T-cell (primary cell): ENCODE results near the gene CCR7. TPM values are rescaled to one million over a fixed set of nuclear protein-coding genes. Genes with fewer than 3 reads are reported as not detected.

ENCODE experiments used
- ATAC-seq, 4 experiments: fragments of 200-7000 bp in 3 of 4; fragments of 150-1000 bp in 1 of 4; cut with Tn5 transposase; replicated peaks in 1 of 4; 1 replicate in 3 of 4; 2 replicates in 1 of 4; pipeline ENCODE4 v1.10.0; 2021; ENCODE audit warnings: moderate library complexity in 3 of 4, mild to moderate bottlenecking in 2 of 4, moderate number of reproducible peaks in 1 of 4
- CTCF ChIA-PET, 2 donors: fragments of 300-600 bp; sonication (Branson Sonifier 250); formaldehyde crosslinking; loops; one replicate each; lab custom pipeline; 2022; ENCODE audit warnings: antibody characterized with exemption in 2 of 2; lab: Charles Lee
- POLR2A ChIA-PET, 2 donors: fragments of 300-600 bp; sonication (Branson Sonifier 250); formaldehyde crosslinking; loops; one replicate each; lab custom pipeline; 2022; ENCODE audit warnings: antibody characterized with exemption in 2 of 2; lab: Charles Lee
- DNase-seq, 35 experiments: peaks; one replicate each; pipeline versions ENCODE4 v3.0.0 to v3.0.0-alpha.2; 2013 to 2023
- H3K27ac ChIP-seq: one replicate; pipeline ENCODE4 v1.5.1; 2013; ENCODE audit warnings: low read length
- H3K27me3 ChIP-seq, 2 experiments: replicated peaks in 1 of 2; 1 replicate in 1 of 2; 2 replicates in 1 of 2; pipeline versions ENCODE4 v1.6.1 to v1.7.0; 2013; ENCODE audit warnings: low read length in 1 of 2, mixed read lengths in 1 of 2; ENCODE audit not compliant: control insufficient read depth in 2 of 2, insufficient read depth in 2 of 2; ENCODE audit errors: extremely low read depth in 1 of 2
- H3K36me3 ChIP-seq, 2 donors: 1 replicate in 1 of 2; 2 replicates in 1 of 2; pipeline versions ENCODE4 v1.6.1 to v1.7.0; 2013; ENCODE audit warnings: low read length in 1 of 2; ENCODE audit not compliant: control insufficient read depth in 2 of 2, insufficient read depth in 1 of 2; ENCODE audit errors: extremely low read depth in 1 of 2
- H3K4me1 ChIP-seq, 2 experiments: 1 replicate in 1 of 2; 2 replicates in 1 of 2; pipeline versions ENCODE4 v1.6.1 to v1.7.0; 2013; ENCODE audit warnings: low read length in 2 of 2, mixed read lengths in 1 of 2; ENCODE audit not compliant: insufficient read depth in 2 of 2, control insufficient read depth in 1 of 2; ENCODE audit errors: extremely low read depth in 1 of 2
- H3K4me3 ChIP-seq, 2 donors: 1 replicate in 1 of 2; 2 replicates in 1 of 2; pipeline versions ENCODE4 v1.5.1 to v1.7.0; 2013; ENCODE audit warnings: mild to moderate bottlenecking in 2 of 2, low read length in 1 of 2, moderate library complexity in 1 of 2; ENCODE audit not compliant: control insufficient read depth in 1 of 2; ENCODE audit errors: extremely low read depth in 1 of 2
- H3K9me3 ChIP-seq: 2 replicates; pipeline ENCODE4 v1.7.0; 2013
- H3K27ac Mint-ChIP-seq, 2 donors: one replicate each; pipeline ENCODE4 v1.8.0; 2020 to 2021; ENCODE audit warnings: mild to moderate bottlenecking in 2 of 2, mixed read lengths in 2 of 2
- H3K27me3 Mint-ChIP-seq, 2 donors: one replicate each; pipeline ENCODE4 v1.8.0; 2021 to 2022; ENCODE audit warnings: mixed read lengths in 2 of 2
- H3K36me3 Mint-ChIP-seq: one replicate; pipeline ENCODE4 v1.8.0; 2021; ENCODE audit warnings: mixed read lengths
- H3K4me1 Mint-ChIP-seq, 3 donors: one replicate each; pipeline ENCODE4 v1.8.0; 2020 to 2022; ENCODE audit warnings: mixed read lengths in 3 of 3, mild to moderate bottlenecking in 1 of 3
- H3K4me3 Mint-ChIP-seq, 3 donors: one replicate each; pipeline ENCODE4 v1.8.0; 2020 to 2022; ENCODE audit warnings: mild to moderate bottlenecking in 3 of 3, mixed read lengths in 3 of 3, moderate library complexity in 3 of 3
- H3K9me3 Mint-ChIP-seq, 3 donors: one replicate each; pipeline ENCODE4 v1.8.0; 2020 to 2022; ENCODE audit warnings: mixed read lengths in 3 of 3
- WGBS: methylation state at CpG from one replicate; pipeline ENCODE4 v1.1.5; 2013; ENCODE audit warnings: missing lambda C conversion rate; ENCODE audit not compliant: insufficient coverage; 5-methylcytosine and 5-hydroxymethylcytosine counted together
- total RNA-seq, 35 experiments: library from RNA in 6 of 35; stranded (reverse) in 6 of 35; fragments of 120-200 nt in 1 of 35; gene quantifications; one replicate each; pipeline versions ENCODE4 v1.2.1 to v1.2.4 and lab custom pipeline; 2013 to 2026

CCR7 gene
- total RNA-seq, 5 donors from 2014 or later (not counting 1 experiment from before 2014, with no cell fraction given) = 173 to 438 (median 340) TPM

- Mint-ChIP-seq H3K27me3 (no peaks in the 10 kb centered on the region), H3K27ac (peak overlapping the region; percentile 88 to 90), H3K4me1 (peaks cover 98 to 99% (median 99%) of the 10 kb centered on the region in 3 donors), H3K4me3 (peak overlapping the region in 1 of 3 donors; percentile 84), H3K36me3 (peaks cover 49% of the 10 kb centered on the region), H3K9me3 (no peaks in the 10 kb centered on the region)
- Histone ChIP-seq H3K4me1 (peaks cover 49 to 93% of the 10 kb centered on the region in 2 experiments), H3K27me3 (no peaks in the 10 kb centered on the region), H3K4me3 (no peak overlapping the region), H3K36me3 (peaks cover 20 to 51% of the 10 kb centered on the region in 2 donors), H3K9me3 (no peaks in the 10 kb centered on the region), H3K27ac (peak overlapping the region; percentile 70)
- POLR2A ChIA-PET = interaction anchor here in 1 of 2 donors (1.0 kb wide), 1 partner anchor 61 kb away, joined by 4 read pairs; no protein-coding TSS in a partner anchor
- peak in 1 of 4 experiments; percentile 18 for ATAC-seq
- 85% methylated on average over 4 of the region's 12 CpGs for WGBS
- DNase-seq = peak in 5 of 35 experiments; percentile 14 to 42 (median 25)
- CTCF ChIA-PET = interaction anchor here in 1 of 2 donors (0.6 to 3.0 kb wide), 6 partner anchors 9 to 135 kb away, joined by 3 to 29 read pairs (median 4); partner anchors contain the start of gene TOP2A
These were observed 12.2 kb downstream of the CCR7 start for GRCh38 chr17:40552806-40553693.

- WGBS = 94% methylated on average over 28 of the region's 32 CpGs
- peak overlapping the region in 1 of 3 donors; percentile 84 for H3K4me3 Mint-ChIP-seq
- no peak overlapping the region for H3K4me3 ChIP-seq
- no peaks in the 10 kb centered on the region for H3K27me3 Mint-ChIP-seq
- H3K4me1 Mint-ChIP-seq = peaks cover 99 to 100% (median 100%) of the 10 kb centered on the region in 3 donors
- no peaks in the 10 kb centered on the region for H3K9me3 ChIP-seq
- POLR2A ChIA-PET = interaction anchor here in 1 of 2 donors (0.6 kb wide), 1 partner anchor 18 kb away, joined by 3 read pairs; no protein-coding TSS in a partner anchor
- H3K9me3 Mint-ChIP-seq = no peaks in the 10 kb centered on the region
- H3K4me1 ChIP-seq = peaks cover 47 to 93% of the 10 kb centered on the region in 2 experiments
- ATAC-seq (no peak), DNase-seq (peak in 5 of 35 experiments; percentile 12 to 57 (median 36))
- H3K36me3 Mint-ChIP-seq = peaks cover 44% of the 10 kb centered on the region
- no peaks in the 10 kb centered on the region for H3K27me3 ChIP-seq
- H3K27ac Mint-ChIP-seq = peak overlapping the region; percentile 88 to 91
- CTCF ChIA-PET = interaction anchor here (0.5 to 1.7 kb wide), 5 partner anchors 8 to 140 kb away, joined by 3 to 6 read pairs (median 4); no protein-coding TSS in a partner anchor
- H3K36me3 ChIP-seq = peaks cover 16 to 42% of the 10 kb centered on the region in 2 donors
- peak overlapping the region; percentile 24 for H3K27ac ChIP-seq
These were observed 13.1 kb downstream of the CCR7 start for GRCh38 chr17:40551879-40552768.

- Histone ChIP-seq H3K4me1 (peaks cover 48 to 89% of the 10 kb centered on the region in 2 experiments), H3K9me3 (no peaks in the 10 kb centered on the region), H3K4me3 (no peak overlapping the region), H3K27me3 (no peaks in the 10 kb centered on the region), H3K27ac (peak overlapping the region; percentile 24), H3K36me3 (peaks cover 11 to 33% of the 10 kb centered on the region in 2 donors)
- POLR2A ChIA-PET = interaction anchor here in 1 of 2 donors (0.6 kb wide), 1 partner anchor 17 kb away, joined by 3 read pairs; no protein-coding TSS in a partner anchor
- Mint-ChIP-seq H3K4me3 (peak overlapping the region in 1 of 3 donors; percentile 84), H3K27me3 (no peaks in the 10 kb centered on the region), H3K4me1 (peaks cover 99 to 100% (median 100%) of the 10 kb centered on the region in 3 donors), H3K36me3 (peaks cover 36% of the 10 kb centered on the region), H3K27ac (peak overlapping the region; percentile 88 to 91), H3K9me3 (no peaks in the 10 kb centered on the region)
- DNase-seq = peak in 3 of 35 experiments; percentile 5 to 36 (median 34)
- 81% methylated on average over 3 of the region's 6 CpGs for WGBS
- no peak for ATAC-seq
- CTCF ChIA-PET = interaction anchor here (0.5 to 1.7 kb wide), 5 partner anchors 9 to 267 kb away, joined by 3 to 6 read pairs (median 4); no protein-coding TSS in a partner anchor
These were observed 14.0 kb downstream of the CCR7 start for GRCh38 chr17:40551091-40551878.

- H3K4me1 Mint-ChIP-seq = peaks cover 98 to 100% (median 99%) of the 10 kb centered on the region in 3 donors
- H3K4me3 ChIP-seq = no peak overlapping the region
- H3K27ac ChIP-seq = no peak overlapping the region
- H3K4me3 Mint-ChIP-seq = peak overlapping the region in 1 of 3 donors; percentile 34
- H3K27me3 ChIP-seq = no peaks in the 10 kb centered on the region
- H3K9me3 Mint-ChIP-seq = no peaks in the 10 kb centered on the region
- H3K27me3 Mint-ChIP-seq = no peaks in the 10 kb centered on the region
- ChIA-PET CTCF (interaction anchor here (0.5 to 1.7 kb wide), 3 partner anchors 10 to 266 kb away, joined by 3 to 6 read pairs (median 5); no protein-coding TSS in a partner anchor), POLR2A (interaction anchor here in 1 of 2 donors (0.6 kb wide), 1 partner anchor 1823 kb away, joined by 6 read pairs; no protein-coding TSS in a partner anchor)
- DNase-seq (peak in 2 of 35 experiments; percentile 4 to 32), ATAC-seq (no peak)
- peaks cover 11 to 28% of the 10 kb centered on the region in 2 donors for H3K36me3 ChIP-seq
- no peaks in the 10 kb centered on the region for H3K9me3 ChIP-seq
- peaks cover 44 to 89% of the 10 kb centered on the region in 2 experiments for H3K4me1 ChIP-seq
- peaks cover 31% of the 10 kb centered on the region for H3K36me3 Mint-ChIP-seq
- 98% methylated on average over 7 of the region's 8 CpGs for WGBS
- H3K27ac Mint-ChIP-seq = peak overlapping the region; percentile 88 to 91
These were observed 14.7 kb downstream of the CCR7 start for GRCh38 chr17:40550608-40551007.

- Histone ChIP-seq H3K4me3 (no peak overlapping the region), H3K36me3 (peaks cover 4 to 13% of the 10 kb centered on the region in 2 donors), H3K9me3 (no peaks in the 10 kb centered on the region), H3K4me1 (peaks cover 33 to 86% of the 10 kb centered on the region in 2 experiments), H3K27me3 (no peaks in the 10 kb centered on the region), H3K27ac (peak overlapping the region; percentile 24)
- CTCF ChIA-PET = interaction anchor here in 1 of 2 donors (0.8 to 3.4 kb wide), 4 partner anchors 12 to 95 kb away, joined by 3 to 27 read pairs (median 12); no protein-coding TSS in a partner anchor
- DNase-seq = peak in 1 of 35 experiments; percentile 6
- Mint-ChIP-seq H3K27me3 (no peaks in the 10 kb centered on the region), H3K4me1 (peaks cover 90 to 92% (median 90%) of the 10 kb centered on the region in 3 donors), H3K36me3 (peaks cover 16% of the 10 kb centered on the region), H3K9me3 (no peaks in the 10 kb centered on the region), H3K4me3 (peak overlapping the region in 1 of 3 donors; percentile 49), H3K27ac (peak overlapping the region; percentile 86 to 91)
- WGBS = 83% methylated on average over 6 of the region's 9 CpGs
- POLR2A ChIA-PET = interaction anchor here (0.6 to 2.0 kb wide), 6 partner anchors 10 to 15 kb away, joined by 3 to 6 read pairs (median 4); no protein-coding TSS in a partner anchor
- ATAC-seq = no peak
These were observed 16.1 kb downstream of the CCR7 start for GRCh38 chr17:40548982-40549685.
